GM23338 (cell line): ENCODE results near the gene PREP. TPM values are rescaled to one million over a fixed set of nuclear protein-coding genes. Genes with fewer than 3 reads are reported as not detected.

Source experiments
- ATAC-seq: fragments of 200-7000 bp; cut with Tn5 transposase; 3 replicates; pipeline ENCODE4 v1.9.1; 2020
- DNase-seq: peaks from one replicate; pipeline ENCODE4 v3.0.0-alpha.2; 2015; ENCODE audit warnings: low spot score
- H2AFZ ChIP-seq: fragments of 200-600 bp; sonication (generic); 2 replicates; pipeline ENCODE4 v1.8.0; 2016; ENCODE audit warnings: antibody characterized with exemption, mild to moderate bottlenecking, moderate library complexity
- H3F3A ChIP-seq: fragments of 200-600 bp; sonication (generic); replicated peaks from 2 replicates; pipeline ENCODE4 v1.8.0; 2017; ENCODE audit warnings: antibody characterized with exemption, mixed run types, low read depth
- H3K27ac ChIP-seq: fragments of 200-600 bp; sonication (generic); 2 replicates; pipeline ENCODE4 v1.6.1; 2016; ENCODE audit warnings: low read depth
- H3K27me3 ChIP-seq: fragments of 200-600 bp; sonication (generic); 2 replicates; pipeline ENCODE4 v1.8.0; 2016; ENCODE audit warnings: mild to moderate bottlenecking, mixed run types, moderate library complexity; ENCODE audit not compliant: insufficient read depth
- H3K36me3 ChIP-seq: fragments of 200-600 bp; sonication (generic); 2 replicates; pipeline ENCODE4 v1.8.0; 2016; ENCODE audit warnings: mild to moderate bottlenecking; ENCODE audit not compliant: insufficient read depth
- H3K4me1 ChIP-seq: fragments of 200-600 bp; sonication (generic); 2 replicates; pipeline ENCODE4 v1.8.0; 2016; ENCODE audit warnings: mild to moderate bottlenecking, moderate library complexity; ENCODE audit not compliant: insufficient read depth
- H3K4me2 ChIP-seq: fragments of 200-600 bp; sonication (generic); 2 replicates; pipeline ENCODE4 v1.7.1; 2017; ENCODE audit warnings: mixed run types
- H3K4me3 ChIP-seq: fragments of 200-600 bp; sonication (generic); 2 replicates; pipeline ENCODE4 v1.6.1; 2016; ENCODE audit warnings: mixed run types
- H3K79me2 ChIP-seq: fragments of 200-600 bp; sonication (generic); replicated peaks from 2 replicates; pipeline ENCODE4 v1.8.0; 2017; ENCODE audit warnings: mild to moderate bottlenecking; ENCODE audit not compliant: insufficient read depth
- H3K9me2 ChIP-seq: fragments of 200-600 bp; sonication (generic); 2 replicates; pipeline ENCODE4 v1.8.0; 2017; ENCODE audit not compliant: insufficient read depth
- H4K20me1 ChIP-seq: fragments of 200-600 bp; sonication (generic); replicated peaks from 2 replicates; pipeline ENCODE4 v1.8.0; 2017; ENCODE audit warnings: mild to moderate bottlenecking; ENCODE audit not compliant: insufficient read depth
- H3K27ac Mint-ChIP-seq: 2 replicates; pipeline ENCODE4 v1.8.0; 2020; ENCODE audit warnings: inconsistent platforms, mild to moderate bottlenecking, moderate library complexity, mixed read lengths
- H3K27me3 Mint-ChIP-seq: 3 replicates; pipeline ENCODE4 v1.8.0; 2022; ENCODE audit warnings: low read depth, mild to moderate bottlenecking, moderate library complexity, mixed read lengths, inconsistent platforms; ENCODE audit not compliant: insufficient read depth, poor library complexity
- H3K36me3 Mint-ChIP-seq: 3 replicates; pipeline ENCODE4 v1.8.0; 2021; ENCODE audit warnings: low read depth, mild to moderate bottlenecking, inconsistent platforms, moderate library complexity, mixed read lengths
- H3K4me1 Mint-ChIP-seq: 3 replicates; pipeline ENCODE4 v1.8.0; 2020; ENCODE audit warnings: mild to moderate bottlenecking, inconsistent platforms, mixed read lengths
- H3K4me3 Mint-ChIP-seq: 3 replicates; pipeline ENCODE4 v1.8.0; 2021; ENCODE audit warnings: moderate library complexity, mild to moderate bottlenecking, inconsistent platforms, mixed read lengths
- H3K9me3 Mint-ChIP-seq: 3 replicates; pipeline ENCODE4 v1.8.0; 2020; ENCODE audit warnings: moderate library complexity, mild to moderate bottlenecking, inconsistent platforms, mixed read lengths
- CREB1 ChIP-seq: fragments of 250-450 bp; sonication (Bioruptor Pico); IDR thresholded peaks from 2 replicates; pipeline ENCODE4 v1.5.0; 2020; ENCODE audit warnings: low read depth, mild to moderate bottlenecking, moderate library complexity
- CTCF ChIP-seq, 2 experiments: fragments of 200-600 bp in 1 of 2; sonication (generic) in 1 of 2; conservative IDR thresholded peaks; 2 replicates each; pipeline versions ENCODE4 v1.5.1 to v1.6.1; 2016 to 2017; ENCODE audit warnings: antibody characterized with exemption in 2 of 2, low read depth in 2 of 2, mild to moderate bottlenecking in 2 of 2, moderate library complexity in 1 of 2
- ETS1 ChIP-seq: IDR thresholded peaks from 2 replicates; pipeline ENCODE4 v1.6.1; 2016; ENCODE audit warnings: antibody characterized with exemption
- STAT1 ChIP-seq: IDR thresholded peaks from one replicate; pipeline ENCODE4 v1.6.1; 2016; ENCODE audit warnings: antibody characterized with exemption; ENCODE audit not compliant: unreplicated experiment
- ZNF114 ChIP-seq: fragments of 250-450 bp; sonication (Bioruptor Pico); IDR thresholded peaks from 2 replicates; pipeline ENCODE4 v1.5.0; 2020; ENCODE audit warnings: mild to moderate bottlenecking, moderate library complexity
- ZNF331 ChIP-seq: fragments of 250-450 bp; sonication (Bioruptor Pico); IDR thresholded peaks from 2 replicates; pipeline ENCODE4 v1.5.0; 2020; ENCODE audit warnings: low read depth, mild to moderate bottlenecking, moderate library complexity
- polyA plus RNA-seq: library from polyadenylated mRNA; unstranded; fragments of >200 nt; fragmentation: Nextera tagmentation; extraction: Ambion mirVana; gene quantifications from 2 replicates; pipeline ENCODE4 v1.2.1, GENCODE V29; 2016
- total RNA-seq: library from RNA; depleted of rRNA; stranded (reverse); fragments of >200 nt; shearing (Covaris generic); gene quantifications from 2 replicates; pipeline ENCODE4 v1.2.3, GENCODE V29; 2014
- TF ChIP-seq, protein P1 (sequence below): fragments of 250-450 bp; sonication (Bioruptor Pico); IDR thresholded peaks from 2 replicates; pipeline ENCODE4 v1.5.0; 2020; ENCODE audit warnings: mild to moderate bottlenecking, moderate library complexity

The PREP gene
- total and polyA plus RNA-seq, 2 experiments from 2014 or later = 28.5 to 52.7 TPM

DNA sequence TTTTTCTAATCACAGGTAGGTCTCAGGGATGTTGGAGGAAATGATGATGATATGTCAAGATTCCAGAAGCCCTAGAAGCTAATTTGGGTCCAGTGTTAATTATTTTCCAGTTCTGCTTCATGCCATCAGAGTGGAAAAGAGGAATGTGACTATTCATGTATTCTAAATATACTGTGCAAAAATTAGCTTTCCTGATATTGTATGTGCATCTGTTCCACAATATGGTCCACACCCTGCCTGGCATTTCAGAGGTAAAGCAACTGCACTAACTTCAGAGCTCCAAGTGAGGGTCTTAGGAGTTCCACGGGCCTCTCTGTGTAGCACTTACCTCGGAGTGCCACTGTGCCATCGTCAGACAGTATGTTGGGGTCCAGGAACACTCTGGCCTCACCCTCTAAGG, 27.1 kb downstream of the PREP start (continued):
- TF ChIP-seq, protein P1, sequence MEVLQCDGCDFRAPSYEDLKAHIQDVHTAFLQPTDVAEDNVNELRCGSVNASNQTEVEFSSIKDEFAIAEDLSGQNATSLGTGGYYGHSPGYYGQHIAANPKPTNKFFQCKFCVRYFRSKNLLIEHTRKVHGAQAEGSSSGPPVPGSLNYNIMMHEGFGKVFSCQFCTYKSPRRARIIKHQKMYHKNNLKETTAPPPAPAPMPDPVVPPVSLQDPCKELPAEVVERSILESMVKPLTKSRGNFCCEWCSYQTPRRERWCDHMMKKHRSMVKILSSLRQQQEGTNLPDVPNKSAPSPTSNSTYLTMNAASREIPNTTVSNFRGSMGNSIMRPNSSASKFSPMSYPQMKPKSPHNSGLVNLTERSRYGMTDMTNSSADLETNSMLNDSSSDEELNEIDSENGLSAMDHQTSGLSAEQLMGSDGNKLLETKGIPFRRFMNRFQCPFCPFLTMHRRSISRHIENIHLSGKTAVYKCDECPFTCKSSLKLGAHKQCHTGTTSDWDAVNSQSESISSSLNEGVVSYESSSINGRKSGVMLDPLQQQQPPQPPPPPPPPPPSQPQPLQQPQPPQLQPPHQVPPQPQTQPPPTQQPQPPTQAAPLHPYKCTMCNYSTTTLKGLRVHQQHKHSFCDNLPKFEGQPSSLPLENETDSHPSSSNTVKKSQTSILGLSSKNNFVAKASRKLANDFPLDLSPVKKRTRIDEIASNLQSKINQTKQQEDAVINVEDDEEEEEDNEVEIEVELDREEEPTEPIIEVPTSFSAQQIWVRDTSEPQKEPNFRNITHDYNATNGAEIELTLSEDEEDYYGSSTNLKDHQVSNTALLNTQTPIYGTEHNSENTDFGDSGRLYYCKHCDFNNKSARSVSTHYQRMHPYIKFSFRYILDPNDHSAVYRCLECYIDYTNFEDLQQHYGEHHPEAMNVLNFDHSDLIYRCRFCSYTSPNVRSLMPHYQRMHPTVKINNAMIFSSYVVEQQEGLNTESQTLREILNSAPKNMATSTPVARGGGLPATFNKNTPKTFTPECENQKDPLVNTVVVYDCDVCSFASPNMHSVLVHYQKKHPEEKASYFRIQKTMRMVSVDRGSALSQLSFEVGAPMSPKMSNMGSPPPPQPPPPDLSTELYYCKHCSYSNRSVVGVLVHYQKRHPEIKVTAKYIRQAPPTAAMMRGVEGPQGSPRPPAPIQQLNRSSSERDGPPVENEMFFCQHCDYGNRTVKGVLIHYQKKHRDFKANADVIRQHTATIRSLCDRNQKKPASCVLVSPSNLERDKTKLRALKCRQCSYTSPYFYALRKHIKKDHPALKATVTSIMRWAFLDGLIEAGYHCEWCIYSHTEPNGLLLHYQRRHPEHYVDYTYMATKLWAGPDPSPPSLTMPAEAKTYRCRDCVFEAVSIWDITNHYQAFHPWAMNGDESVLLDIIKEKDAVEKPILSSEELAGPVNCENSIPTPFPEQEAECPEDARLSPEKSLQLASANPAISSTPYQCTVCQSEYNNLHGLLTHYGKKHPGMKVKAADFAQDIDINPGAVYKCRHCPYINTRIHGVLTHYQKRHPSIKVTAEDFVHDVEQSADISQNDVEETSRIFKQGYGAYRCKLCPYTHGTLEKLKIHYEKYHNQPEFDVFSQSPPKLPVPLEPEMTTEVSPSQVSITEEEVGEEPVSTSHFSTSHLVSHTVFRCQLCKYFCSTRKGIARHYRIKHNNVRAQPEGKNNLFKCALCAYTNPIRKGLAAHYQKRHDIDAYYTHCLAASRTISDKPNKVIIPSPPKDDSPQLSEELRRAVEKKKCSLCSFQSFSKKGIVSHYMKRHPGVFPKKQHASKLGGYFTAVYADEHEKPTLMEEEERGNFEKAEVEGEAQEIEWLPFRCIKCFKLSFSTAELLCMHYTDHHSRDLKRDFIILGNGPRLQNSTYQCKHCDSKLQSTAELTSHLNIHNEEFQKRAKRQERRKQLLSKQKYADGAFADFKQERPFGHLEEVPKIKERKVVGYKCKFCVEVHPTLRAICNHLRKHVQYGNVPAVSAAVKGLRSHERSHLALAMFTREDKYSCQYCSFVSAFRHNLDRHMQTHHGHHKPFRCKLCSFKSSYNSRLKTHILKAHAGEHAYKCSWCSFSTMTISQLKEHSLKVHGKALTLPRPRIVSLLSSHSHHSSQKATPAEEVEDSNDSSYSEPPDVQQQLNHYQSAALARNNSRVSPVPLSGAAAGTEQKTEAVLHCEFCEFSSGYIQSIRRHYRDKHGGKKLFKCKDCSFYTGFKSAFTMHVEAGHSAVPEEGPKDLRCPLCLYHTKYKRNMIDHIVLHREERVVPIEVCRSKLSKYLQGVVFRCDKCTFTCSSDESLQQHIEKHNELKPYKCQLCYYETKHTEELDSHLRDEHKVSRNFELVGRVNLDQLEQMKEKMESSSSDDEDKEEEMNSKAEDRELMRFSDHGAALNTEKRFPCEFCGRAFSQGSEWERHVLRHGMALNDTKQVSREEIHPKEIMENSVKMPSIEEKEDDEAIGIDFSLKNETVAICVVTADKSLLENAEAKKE (CRISPR knock-in tag) = no peak
- TF ChIP-seq CTCF (conservative IDR thresholded peaks at IDR 0.05; ENCODE audit: low read depth in 2 of 2) = no peak
- TF ChIP-seq ZNF114 (CRISPR knock-in tag) = no peak
- TF ChIP-seq STAT1 = no peak
- TF ChIP-seq CREB1 (CRISPR knock-in tag) = no peak

DNA sequence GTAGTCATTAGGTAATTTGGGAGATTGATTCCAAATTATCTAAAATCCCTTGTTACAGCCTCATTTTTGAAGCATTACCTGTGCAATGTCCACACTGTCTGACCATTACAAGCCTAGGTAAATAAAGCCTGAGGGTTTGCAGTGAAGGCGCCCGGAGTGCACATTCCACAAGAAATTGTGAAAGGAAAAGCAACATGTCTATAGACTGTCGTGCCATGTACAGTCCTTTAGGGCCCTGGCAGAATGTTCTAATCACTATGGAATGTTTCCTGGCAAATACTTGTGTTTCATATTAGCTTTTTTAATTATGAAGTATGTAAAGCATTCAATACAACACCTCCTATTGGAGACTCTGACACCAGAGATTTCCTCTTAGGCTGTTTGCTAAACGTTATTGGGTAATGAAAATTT, 28.9 kb downstream of the PREP start:
- no peaks in the 10 kb centered on the region for H3K9me3 Mint-ChIP-seq
- Histone ChIP-seq H2AFZ (no peak overlapping the region), H3K4me1 (no peaks in the 10 kb centered on the region), H3K27ac (no peak overlapping the region), H3K4me3 (no peak overlapping the region), H3F3A (no peaks in the 10 kb centered on the region), H3K4me2 (no peak overlapping the region), H3K9me2 (no peaks in the 10 kb centered on the region), H3K79me2 (peaks cover 13% of the 10 kb centered on the region), H4K20me1 (no peaks in the 10 kb centered on the region; the same call in 1 of the 2 replicates), H3K27me3 (no peaks in the 10 kb centered on the region), H3K36me3 (peaks cover 13% of the 10 kb centered on the region; the same call in 1 of the 2 replicates)
- no peaks in the 10 kb centered on the region for H3K4me1 Mint-ChIP-seq
- peaks cover 36% of the 10 kb centered on the region for H3K36me3 Mint-ChIP-seq
- no peak overlapping the region for H3K27ac Mint-ChIP-seq
- no peak for TF ChIP-seq ZNF114 (CRISPR knock-in tag)
- no peak for TF ChIP-seq ZNF331
- TF ChIP-seq STAT1 = no peak
- TF ChIP-seq ETS1 = no peak
- peaks cover 2% of the 10 kb centered on the region for H3K27me3 Mint-ChIP-seq
- no peak for ATAC-seq
- no peak for DNase-seq
- H3K4me3 Mint-ChIP-seq = no peak overlapping the region
